NCI-H345 treated with DMSO at 0.1 percent for 48 hours (cell line): ENCODE results near the gene CCN2.

ENCODE experiments used
- DNase-seq: peaks from one replicate; lab custom pipeline; 2025; ENCODE audit not compliant: unreplicated experiment; lab: John Stamatoyannopoulos, UW

CCN2 gene

GRCh38 chr6:131950767-131951575, at the start of gene CCN2:
Gene CCN2 (minus strand): TSS chr6:131951372. CDS start chr6:131951172, 200 bp downstream.
- DNase-seq: no peak

GRCh38 chr6:132000296-132000695, 49.1 kb upstream of the CCN2 start:
- DNase-seq: no peak

GRCh38 chr6:131999545-132000146, 48.5 kb upstream of the CCN2 start:
- DNase-seq: no peak

GRCh38 chr6:131998255-131998982, 47.2 kb upstream of the CCN2 start:
- no peak for DNase-seq

GRCh38 chr6:131997429-131998153, 46.4 kb upstream of the CCN2 start:
- no peak for DNase-seq

- no peak for DNase-seq
These were observed 44.7 kb upstream of the CCN2 start for GRCh38 chr6:131995917-131996316.

GRCh38 chr6:131992557-131992956, 41.4 kb upstream of the CCN2 start:
- no peak for DNase-seq

- DNase-seq: no peak
These were observed 37.9 kb upstream of the CCN2 start for GRCh38 chr6:131989036-131989435.

GRCh38 chr6:131982740-131983259, 31.6 kb upstream of the CCN2 start:
- no peak for DNase-seq

GRCh38 chr6:131981624-131981978, 30.4 kb upstream of the CCN2 start:
- no peak for DNase-seq

GRCh38 chr6:131980791-131981623, 29.8 kb upstream of the CCN2 start:
- no peak for DNase-seq

GRCh38 chr6:131980338-131980790, 29.2 kb upstream of the CCN2 start:
- DNase-seq: no peak

- DNase-seq: no peak
These were observed 28.6 kb upstream of the CCN2 start for GRCh38 chr6:131979515-131980337.

GRCh38 chr6:131978522-131978921, 27.4 kb upstream of the CCN2 start:
- no peak for DNase-seq

- no peak for DNase-seq
These were observed 25.4 kb upstream of the CCN2 start for GRCh38 chr6:131976545-131977061.

- no peak for DNase-seq
These were observed 21.6 kb upstream of the CCN2 start for GRCh38 chr6:131972741-131973140.

- DNase-seq: no peak
These were observed 19.1 kb upstream of the CCN2 start for GRCh38 chr6:131970076-131970859.

GRCh38 chr6:131968656-131969055, 17.5 kb upstream of the CCN2 start:
- DNase-seq: no peak
